NCI-H2196 treated with DMSO at 0.1 percent for 48 hours (cell line): ENCODE measurements around the gene DLL3.
A peak's percentile ranks its signal among the peaks of the same experiment; 100 is the strongest.

ENCODE experiments used
- DNase-seq: peaks from one replicate; lab custom pipeline; 2025; ENCODE audit not compliant: unreplicated experiment; lab: John Stamatoyannopoulos, UW

DLL3 gene

GRCh38 chr19:39481676-39482075 is 17.1 kb upstream of the DLL3 start:
- DNase-seq = no peak

DNA sequence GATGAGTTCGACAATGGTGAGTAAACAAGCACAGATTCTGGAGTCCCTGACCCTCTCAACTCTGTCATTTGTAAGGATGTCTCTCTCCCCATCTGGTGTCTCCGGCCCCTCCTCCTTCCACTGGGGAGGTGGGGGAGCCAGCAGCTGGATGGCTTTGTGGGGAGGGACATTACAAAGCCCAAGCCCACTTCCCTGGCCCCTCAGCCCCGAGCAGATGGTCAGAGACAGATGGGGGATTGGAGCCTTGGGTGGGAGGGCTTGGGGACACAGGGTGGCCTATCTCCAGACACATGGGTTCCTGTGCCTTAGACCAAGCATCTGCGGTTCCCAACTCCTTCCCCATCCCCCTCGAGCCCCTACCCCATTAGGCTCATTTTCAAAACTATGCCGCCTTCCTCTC is 15.6 kb upstream of the DLL3 start:
- DNase-seq = no peak

DNA sequence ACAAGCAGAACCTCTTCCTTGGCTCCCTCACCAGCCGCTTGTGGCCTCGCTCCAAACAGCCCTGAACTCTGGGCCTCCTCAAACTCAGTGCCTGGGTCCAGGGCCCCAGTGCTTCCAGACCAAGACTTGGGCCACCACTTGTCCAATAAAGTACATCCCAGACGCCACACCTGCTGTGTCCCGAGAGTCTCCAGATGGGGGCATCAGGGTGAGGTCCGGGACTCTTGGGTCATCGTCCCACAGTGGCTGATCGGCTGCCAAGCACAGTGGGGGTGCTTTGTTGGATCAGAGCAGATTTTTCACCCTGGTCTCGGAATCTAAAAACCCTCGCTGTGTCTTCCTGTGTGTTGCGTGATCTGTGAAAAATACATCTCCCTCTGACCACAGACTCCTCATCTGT is 9.0 kb upstream of the DLL3 start:
- DNase-seq = no peak

- no peak for DNase-seq
Observed at GRCh38 chr19:39492225-39492624, 6.5 kb upstream of the DLL3 start.

DNA sequence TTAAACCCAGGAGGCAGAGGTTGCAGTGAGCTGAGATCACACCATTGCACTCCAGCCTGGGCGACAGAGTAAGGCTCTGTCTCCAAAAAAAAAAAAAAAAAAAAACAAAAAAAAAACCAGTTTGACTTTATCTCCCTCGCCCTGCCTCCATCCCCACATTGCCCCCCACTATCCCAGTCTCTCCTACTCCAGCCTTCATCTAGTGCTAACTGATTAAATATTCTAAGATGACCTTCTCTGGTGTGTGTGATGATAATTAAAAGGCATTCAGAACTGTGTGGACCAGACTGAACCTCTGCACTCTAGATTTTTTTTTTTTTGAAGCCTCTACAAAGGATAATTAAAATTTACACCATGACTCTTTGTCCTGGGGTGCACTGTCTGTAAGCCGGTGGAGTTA is 6.0 kb upstream of the DLL3 start:
- no peak for DNase-seq

GRCh38 chr19:39494661-39495060 is 4.1 kb upstream of the DLL3 start:
- no peak for DNase-seq

- DNase-seq = no peak
Observed at GRCh38 chr19:39496063-39496462, 2.7 kb upstream of the DLL3 start.

- DNase-seq = no peak
Observed at GRCh38 chr19:39497701-39497995, 1.1 kb upstream of the DLL3 start.

DNA sequence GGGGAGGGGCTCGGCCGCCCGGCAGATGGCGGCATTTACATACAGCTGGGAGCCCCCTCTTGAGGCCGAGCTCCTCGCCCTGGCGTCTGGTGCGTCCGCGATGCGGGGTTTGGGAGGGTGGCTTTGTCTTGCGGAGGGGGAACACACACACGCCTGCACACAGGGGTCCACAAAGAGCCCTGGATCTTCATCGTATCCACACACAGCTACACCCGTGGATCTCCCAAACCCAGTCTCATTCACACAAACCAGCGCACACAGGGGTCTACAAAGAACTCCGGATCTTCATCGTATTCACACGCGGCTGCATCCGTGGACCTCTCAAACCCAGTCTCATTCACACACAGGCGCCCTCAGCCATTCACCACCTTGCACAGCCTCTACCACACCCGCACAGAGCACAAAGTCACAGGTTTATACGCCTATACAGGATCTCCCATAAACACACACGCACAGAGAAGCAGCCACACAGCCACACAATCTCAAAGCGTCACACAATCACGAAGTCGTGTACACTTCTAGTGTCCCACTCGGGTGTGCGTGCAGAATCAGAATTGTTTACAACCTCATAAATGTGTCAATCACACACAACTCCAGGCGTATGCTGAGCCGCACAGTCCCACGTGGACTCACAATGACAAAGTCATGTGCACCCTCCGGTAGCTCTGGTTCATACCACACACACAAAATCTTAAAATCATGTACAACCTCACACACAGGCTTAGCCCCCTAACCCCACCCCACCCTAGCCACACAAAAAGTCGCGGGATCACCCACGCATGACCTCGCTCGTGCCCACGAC is 550 bp upstream of the DLL3 start:
- peak; percentile 86 for DNase-seq

GRCh38 chr19:39499932-39500331 is 1.2 kb downstream of the DLL3 start:
- DNase-seq = no peak

- DNase-seq = no peak
Observed at GRCh38 chr19:39500543-39500942, 1.8 kb downstream of the DLL3 start.

DNA sequence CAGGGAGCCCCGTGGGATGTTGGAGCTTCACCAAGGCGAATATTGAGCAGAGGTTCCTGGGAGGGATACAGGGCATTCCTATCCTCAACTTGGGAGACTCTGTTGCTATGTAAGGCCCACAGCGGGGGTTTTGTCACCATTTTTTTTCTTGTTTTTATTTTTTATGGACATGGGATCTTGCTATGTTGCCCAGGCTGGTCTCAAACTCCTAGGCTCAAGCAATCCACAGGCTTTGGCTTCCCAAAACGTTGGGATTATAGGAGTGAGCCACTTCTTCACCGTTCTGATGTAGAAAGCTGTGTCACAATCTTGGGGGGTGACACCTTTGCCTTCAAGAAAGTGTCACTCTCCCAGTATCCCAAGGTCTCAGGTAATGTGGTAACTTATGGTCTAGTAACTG is 2.6 kb downstream of the DLL3 start:
- DNase-seq = no peak

DNA sequence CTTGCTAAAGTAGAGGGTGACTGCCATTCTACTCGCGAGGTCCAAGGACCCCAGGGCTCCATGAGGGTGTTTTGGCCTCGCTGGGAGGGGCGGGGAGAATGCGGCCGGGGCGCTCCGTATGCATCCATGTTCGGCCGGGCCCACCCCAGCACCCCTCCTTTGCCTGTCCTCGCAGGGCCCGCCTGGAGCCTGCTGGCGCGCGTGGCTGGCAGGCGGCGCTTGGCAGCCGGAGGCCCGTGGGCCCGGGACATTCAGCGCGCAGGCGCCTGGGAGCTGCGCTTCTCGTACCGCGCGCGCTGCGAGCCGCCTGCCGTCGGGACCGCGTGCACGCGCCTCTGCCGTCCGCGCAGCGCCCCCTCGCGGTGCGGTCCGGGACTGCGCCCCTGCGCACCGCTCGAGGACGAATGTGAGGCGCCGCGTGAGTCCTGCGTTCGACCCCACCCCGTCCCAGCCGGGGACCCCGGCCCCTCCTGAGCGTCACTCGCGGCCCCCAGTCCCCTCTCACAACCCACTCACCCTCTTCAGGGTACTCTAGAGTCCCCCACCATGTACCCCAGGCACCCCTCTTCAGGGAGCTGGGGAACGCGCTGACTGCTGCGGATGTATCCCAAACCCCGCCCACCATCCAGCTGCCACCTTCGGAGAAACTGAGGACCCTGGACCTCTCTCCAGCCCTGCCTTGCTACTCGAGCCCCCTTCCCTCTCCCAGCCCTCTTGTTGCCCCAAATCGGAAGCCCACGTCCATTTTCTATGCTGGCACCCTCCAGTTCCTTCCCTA is 4.1 kb downstream of the DLL3 start:
- no peak for DNase-seq

DNA sequence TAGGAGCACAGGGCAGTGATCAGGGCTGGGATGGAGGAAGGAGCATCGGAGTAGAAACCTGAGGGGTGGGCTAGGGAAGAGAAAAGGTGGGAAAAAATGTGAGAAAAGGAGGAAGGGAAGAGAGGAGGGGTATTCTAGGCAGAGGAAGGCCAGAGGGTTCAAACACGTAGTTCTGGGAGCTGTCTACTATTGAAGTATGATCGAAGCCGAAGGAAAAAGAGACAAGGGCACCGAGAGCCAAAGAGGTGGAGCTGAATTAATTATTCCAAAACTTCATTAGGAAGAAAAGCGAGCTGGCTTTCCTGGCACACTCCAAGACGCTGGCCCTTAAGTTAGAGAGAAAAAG is 7.8 kb downstream of the DLL3 start:
- no peak for DNase-seq

DNA sequence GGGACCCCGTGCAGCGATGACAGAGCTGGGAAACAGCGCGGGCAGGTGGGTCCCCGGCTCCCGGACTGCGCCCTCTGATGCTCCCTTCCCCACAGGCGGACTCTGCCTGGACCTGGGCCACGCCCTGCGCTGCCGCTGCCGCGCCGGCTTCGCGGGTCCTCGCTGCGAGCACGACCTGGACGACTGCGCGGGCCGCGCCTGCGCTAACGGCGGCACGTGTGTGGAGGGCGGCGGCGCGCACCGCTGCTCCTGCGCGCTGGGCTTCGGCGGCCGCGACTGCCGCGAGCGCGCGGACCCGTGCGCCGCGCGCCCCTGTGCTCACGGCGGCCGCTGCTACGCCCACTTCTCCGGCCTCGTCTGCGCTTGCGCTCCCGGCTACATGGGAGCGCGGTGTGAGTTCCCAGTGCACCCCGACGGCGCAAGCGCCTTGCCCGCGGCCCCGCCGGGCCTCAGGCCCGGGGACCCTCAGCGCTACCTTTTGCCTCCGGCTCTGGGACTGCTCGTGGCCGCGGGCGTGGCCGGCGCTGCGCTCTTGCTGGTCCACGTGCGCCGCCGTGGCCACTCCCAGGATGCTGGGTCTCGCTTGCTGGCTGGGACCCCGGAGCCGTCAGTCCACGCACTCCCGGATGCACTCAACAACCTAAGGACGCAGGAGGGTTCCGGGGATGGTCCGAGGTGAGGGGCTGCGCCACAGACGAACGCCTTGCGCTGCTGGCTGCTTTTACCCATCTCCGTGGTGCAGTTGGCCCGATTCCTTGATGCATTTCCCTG is 8.4 kb downstream of the DLL3 start:
- peak; percentile 87 for DNase-seq

DNA sequence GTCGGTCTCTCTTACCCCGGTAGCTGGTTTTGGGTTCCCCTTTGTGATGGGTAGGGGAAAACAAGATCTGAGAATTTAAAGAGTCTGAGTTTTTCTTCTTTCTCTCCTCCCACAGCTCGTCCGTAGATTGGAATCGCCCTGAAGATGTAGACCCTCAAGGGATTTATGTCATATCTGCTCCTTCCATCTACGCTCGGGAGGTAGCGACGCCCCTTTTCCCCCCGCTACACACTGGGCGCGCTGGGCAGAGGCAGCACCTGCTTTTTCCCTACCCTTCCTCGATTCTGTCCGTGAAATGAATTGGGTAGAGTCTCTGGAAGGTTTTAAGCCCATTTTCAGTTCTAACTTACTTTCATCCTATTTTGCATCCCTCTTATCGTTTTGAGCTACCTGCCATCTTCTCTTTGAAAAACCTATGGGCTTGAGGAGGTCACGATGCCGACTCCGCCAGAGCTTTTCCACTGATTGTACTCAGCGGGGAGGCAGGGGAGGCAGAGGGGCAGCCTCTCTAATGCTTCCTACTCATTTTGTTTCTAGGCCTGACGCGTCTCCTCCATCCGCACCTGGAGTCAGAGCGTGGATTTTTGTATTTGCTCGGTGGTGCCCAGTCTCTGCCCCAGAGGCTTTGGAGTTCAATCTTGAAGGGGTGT is 9.1 kb downstream of the DLL3 start:
- no peak for DNase-seq

GRCh38 chr19:39508629-39509028 is 9.9 kb downstream of the DLL3 start:
- no peak for DNase-seq

GRCh38 chr19:39509233-39509632 is 10.5 kb downstream of the DLL3 start:
- no peak for DNase-seq

DNA sequence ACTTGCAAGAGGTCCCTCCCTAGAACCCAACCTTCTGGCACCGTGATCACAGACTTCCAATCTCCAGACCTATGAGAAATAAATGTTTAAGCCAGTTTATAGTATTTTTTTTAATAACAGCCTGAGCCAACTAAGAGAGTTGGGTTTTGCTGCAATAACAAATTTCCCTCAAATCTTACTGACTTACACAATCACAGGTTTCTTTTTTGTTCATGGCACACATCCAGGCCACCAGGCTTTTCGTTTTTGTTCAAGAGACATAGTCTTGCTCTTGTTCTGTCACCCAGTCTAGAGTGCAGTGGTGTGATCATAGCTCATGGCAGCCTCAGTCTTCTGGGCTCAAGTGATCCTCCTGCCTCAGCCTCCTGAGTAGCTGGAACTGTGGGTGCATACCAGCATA is 14.2 kb downstream of the DLL3 start:
- DNase-seq = no peak

DNA sequence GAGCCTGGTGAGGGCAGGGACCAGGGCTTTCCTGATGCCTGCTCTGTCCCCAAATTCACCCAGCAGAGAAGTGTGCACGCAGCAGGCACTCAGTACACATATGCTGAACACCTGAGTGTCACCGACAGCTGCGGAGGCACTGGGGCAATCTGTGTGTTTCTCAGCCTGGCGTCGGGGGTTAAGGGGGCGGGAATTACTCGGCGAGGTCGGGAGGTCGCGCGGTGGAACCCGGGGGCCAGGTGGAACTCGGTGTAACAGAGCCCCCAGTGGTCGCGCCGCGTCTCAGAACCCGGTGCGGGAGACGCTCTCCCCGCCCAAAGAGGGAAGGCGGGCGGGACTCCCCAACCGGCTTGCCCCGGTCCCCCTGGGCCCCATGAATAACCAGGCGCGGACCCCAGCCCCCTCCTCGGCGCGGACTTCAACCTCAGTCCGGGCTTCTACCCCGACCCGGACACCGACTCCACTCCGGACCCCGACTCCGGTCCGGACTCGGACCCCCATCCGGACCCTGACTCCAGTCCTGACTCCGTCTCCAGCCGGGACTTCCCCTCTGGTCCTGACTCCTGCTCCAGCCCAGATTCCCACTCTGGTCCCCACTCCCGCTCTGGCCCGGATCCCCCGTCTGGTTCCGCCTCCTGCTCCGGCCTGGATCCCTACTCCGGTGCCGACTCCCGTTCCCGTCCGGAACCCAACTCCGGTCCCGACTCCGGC is 16.2 kb downstream of the DLL3 start, which contains the start of gene SELENOV:
Gene SELENOV, plus strand, starts transcription at position 300 of the 711 bp plus-strand sequence. Its CDS starts 74 bp downstream, at position 374.
- DNase-seq = no peak
